ENCODE results near the gene SPATA9.
A peak's percentile ranks its signal among the peaks of the same experiment; 100 is the strongest.
"Not testable (repeated sequence)": the region's sequence is repeated elsewhere in the genome, so short reads cannot be mapped to it uniquely, and the experiment has no call there.

The SPATA9 gene

DNA sequence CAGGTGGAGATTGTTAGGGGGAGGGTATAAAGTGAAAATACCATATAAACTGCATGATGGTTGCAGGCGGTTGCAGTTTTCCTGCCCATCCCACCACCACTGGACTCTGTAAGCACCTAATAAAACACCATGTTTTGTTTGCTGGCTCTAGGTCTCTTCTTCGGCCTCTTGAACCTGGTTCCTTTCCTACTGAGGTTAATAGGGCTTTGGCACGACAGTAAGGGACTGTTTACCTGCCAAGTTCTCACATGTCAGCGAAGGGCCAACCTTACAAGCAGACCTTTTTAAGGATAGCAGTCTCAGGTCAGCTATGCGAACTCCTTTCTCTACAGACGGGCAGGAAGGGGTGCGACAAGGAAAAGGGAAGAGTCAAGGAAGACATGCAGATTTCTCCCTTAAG, 39.6 kb downstream of the SPATA9 start:
- DNase-seq, result no peak

DNA sequence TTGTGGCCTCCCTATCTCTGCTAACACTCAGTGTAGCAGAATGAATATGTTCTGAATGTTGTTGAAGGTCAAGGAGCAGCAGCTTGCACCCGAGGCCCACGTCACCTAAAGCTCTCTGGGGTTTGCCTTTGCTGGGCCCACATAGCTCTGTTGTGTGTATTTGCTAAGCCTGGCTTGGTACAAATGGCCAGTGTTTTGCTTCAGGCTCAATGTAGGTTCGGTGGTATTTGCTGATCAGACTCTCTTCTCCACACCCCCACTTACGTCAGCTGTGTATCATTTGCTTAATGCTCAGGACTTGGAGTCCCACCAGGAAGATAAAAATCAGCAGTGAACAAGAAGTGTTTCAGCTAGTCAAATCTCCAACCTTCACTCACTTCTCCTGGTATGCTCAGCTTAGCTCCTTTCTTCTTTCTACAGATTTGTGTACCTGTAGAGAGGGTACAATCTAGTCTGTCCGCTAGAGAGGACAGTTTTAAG, 41.0 kb downstream of the SPATA9 start:
- DNase-seq, result no peak

DNA sequence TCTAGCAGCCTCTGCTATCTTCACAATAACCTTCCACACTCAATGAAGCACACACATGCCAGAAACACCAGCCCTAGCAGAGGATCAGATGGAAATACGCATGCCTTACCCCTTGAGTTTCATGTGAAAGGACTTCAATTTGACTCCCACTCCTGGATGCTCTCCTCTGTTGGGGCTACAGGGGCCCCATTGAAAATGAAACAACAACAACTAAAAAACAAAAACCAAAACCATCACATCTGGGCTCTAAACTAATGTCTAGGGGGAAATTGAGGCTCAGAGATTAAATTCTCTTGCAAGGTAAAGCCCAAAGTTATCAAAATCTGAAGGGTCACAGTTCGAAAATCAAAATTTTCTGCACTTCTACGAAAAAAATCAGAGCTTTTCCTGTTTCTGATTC, 44.2 kb downstream of the SPATA9 start:
- no peak for DNase-seq

DNA sequence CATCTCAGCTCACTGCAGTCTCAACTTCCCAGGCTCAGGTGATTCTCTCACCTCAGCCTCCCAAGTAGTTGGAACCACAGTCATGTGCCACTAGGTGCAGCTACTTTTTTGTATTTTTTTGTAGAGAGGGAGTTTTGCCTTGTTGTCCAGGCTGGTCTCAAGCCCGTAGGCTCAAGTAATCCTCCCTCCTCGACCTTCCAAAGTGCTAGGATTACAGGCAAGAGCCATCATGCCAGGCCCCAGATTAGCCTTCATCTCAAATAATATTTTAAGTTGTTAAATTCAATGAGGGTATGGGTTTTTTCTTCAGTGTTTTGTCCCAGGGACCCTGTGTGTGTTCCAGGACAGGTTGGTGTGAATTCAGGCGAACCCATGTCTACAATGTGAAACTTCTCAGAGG, 48.7 kb downstream of the SPATA9 start:
- DNase-seq, result no peak

DNA sequence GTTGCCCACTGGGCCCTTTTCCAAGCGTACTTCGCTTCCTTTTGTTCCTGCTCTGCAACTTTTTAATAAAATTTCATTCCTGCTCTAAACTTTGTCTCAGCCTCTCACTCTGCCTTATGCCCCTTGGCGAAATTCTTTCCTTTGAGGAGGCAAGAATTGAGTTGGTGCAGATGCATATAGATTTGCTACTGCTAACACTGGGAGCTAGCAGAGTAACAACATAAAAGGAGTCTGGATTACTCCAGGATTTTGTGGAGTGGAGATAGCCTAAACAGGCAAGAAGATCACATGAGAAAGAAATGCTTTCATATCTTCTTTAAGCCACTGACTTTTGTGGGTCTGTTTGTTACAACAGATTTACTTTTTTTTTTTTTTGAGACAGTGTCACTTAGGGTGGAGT, 49.1 kb downstream of the SPATA9 start:
- no peak for DNase-seq

DNA sequence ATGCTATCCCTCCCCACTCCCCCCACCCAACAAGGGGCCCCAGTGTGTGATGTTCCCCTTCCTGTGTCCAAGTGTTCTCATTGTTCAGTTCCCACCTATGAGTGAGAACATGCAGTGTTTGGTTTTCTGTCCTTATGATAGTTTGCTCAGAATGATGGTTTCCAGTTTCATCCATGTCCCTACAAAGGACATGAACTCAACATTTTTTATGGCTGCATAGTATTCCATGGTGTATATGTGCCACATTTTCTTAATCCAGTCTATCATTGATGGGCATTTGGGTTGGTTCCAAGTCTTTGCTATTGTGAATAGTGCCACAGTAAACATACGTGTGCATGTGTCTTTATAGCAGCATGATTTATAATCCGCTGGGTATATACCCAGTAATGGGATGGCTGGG, 49.8 kb downstream of the SPATA9 start:
- not testable (repeated sequence) for DNase-seq

DNA sequence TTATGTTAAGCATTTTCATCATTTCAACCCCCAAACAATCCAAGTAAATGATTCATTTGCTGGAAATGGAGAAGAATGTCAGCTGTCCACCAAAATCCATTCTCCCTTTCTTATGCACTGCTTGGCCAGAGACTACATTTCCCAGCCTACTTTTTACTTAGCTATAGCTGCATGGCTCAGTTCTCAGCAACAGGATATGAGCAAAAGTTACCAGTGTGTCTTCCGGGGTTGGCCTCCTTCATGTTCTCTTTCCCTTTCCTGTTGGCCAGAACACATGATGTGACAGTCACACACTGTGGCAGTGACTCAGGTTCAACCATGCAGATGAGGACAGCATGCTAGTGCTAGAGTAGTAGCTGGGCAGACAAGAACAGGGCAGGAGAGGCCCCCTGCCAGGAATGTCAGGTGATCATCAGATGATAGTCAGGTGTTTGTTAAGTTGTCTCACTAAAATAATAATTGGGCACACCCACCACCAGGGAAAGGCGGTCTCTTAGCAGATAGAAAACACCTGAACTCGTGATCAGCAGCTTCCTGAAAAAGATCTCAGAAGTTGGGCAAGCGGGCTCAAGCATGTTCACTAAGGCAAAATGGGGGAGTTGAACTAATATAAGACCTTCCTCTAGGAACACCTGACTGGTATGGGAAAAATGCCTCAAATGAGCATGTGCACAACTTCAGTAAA, 50.7 kb downstream of the SPATA9 start:
- DNase-seq, result peak; percentile 72

DNA sequence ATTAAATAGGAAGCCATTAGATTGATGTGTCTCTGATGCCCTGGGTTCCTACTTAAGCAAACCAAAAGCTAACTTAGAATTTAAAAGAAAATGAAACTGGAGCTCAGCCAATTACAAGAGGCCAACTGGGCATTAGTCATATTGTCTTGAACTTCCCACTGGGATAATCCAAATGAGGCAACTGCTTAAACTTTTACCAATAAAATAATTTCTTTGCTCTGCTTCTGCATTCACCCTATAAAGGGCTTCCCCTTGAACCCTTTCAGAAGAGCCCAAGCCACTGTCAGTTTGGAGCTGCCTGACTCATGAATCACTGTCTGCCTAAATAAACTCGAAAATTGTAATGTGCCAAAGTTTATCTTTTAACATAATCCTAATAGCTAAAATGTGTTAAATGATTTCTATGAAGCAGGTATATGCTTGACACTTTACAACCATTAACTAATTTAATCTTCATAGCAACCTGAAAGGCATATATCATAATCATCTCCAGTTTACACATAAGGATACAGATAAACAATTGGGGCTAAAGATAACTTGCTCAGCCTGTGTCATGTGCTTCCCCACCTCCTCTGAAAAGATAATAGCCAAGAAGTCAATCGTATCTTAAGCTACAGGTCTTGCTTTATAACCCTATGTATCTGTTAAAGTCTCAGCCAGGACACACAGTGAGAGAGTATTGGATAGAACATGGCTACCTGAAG, 51.4 kb downstream of the SPATA9 start:
- no peak for DNase-seq

DNA sequence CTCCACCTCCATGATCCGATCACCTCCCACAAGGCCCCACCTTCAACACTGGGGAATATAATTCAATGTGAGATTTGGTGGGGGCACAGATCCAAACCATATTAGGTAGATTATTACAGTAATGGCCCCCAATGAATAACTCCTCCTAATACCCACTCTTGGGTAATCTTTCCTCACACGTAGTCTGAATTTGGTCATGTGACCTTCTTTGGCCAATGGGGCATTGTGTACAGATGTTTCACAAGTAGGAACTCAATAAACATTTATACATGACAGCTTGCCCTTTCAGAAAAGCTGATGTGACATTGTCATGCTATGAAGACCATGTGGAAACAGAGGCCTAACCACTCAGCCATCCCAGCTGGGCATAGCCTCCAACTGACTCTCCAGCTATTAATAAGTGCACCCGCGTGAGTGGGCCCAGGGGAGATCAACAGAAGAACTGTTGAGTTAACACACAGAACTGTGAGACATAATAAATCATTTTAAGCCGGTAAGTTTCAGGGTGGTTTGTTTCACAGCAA, 52.3 kb downstream of the SPATA9 start:
- no peak for DNase-seq

DNA sequence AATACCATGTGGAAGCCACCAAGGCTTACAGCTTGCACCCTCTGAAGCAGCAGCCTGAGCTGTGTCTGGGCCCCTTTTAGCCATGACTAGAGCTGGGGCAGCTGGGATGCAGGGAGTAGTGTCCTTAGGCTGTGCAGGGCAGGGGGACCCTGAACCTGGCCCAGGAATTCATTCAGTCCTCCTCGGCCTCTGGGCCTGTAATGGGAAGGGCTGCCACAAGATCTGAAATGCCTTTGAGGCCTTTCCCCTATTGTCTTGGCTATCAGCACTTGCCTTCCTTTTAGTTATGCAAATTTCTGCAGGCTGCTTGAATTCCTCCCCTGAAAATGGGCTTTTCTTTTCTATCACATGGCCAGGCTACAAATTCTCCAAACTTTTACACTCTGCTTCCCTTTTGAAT, 53.9 kb downstream of the SPATA9 start:
- DNase-seq, result no peak

DNA sequence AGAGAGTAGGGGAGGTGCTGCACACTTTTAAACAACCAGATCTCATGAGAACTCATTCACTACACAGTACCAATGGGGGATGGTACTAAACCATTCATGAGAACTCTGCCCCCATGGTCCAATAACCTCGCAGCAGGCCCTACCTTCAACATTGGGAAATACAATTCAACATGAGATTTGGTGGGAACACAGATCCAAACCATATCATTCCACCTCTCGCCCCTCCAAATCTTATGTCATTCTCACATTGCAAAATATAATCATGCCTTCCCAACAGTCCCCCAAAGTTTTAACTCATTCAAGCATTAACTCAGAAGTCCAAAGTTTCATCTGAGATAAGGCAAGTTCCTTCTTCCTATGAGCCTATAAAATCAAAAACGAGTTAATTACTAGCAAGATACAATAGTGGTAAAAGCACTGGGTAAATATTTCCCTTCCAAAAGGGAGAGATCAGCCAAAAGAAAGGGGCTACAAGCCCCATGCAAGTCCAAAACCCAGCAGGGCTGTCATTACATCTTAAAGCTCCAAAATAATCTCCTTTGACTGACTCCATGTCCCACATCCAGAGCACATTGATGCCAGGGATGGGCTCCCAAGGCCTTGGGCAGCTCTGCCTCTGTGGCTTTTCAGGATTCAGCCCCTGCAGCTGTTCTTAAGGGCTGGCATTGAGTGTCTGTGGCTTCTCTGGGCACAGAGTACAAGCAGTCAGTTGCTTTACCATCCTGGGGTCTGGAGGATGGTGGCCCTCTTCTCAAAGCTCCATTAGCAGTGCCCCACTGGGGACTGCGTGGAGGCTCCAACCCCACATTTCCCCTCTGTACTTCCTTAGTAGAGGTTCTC, 54.6 kb downstream of the SPATA9 start:
- DNase-seq, result no peak

DNA sequence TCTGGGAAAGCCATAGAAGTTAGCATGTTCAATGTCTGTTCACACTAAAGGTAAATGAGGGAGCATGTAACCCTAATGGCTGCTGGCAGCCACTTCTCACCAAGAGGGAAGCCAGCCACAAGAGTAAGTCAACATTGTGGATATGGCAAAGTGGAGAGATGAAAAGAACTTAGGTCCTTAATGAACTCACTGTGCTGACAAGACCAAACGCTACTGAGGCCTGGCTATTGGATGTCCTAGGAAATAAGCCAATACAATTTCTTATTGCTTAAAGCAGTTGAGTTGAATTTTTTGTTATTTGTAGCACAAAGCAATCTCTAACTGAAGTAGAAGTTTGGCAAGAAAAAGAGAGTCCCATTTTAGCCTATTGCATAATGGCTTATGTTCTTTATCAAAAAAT, 56.1 kb downstream of the SPATA9 start:
- DNase-seq, result no peak

DNA sequence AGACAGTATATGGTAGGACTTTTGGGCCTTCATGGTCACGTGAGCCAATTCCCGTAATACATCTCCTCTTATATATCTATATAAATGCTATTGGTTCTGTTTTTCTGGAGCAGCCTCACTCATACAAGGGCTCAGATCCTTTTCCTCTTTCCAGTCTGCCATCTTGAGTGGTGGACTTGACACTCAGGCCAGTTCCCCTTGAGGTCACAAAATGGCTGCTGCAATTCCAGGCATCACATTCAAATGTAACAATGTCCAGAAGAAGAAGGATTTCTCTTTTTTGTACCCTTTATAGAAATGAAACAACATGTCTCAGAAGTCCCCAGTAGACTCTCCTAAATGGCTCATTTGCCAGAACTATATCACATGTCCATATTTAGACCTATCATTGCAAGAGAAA, 58.4 kb downstream of the SPATA9 start:
- no peak for DNase-seq

DNA sequence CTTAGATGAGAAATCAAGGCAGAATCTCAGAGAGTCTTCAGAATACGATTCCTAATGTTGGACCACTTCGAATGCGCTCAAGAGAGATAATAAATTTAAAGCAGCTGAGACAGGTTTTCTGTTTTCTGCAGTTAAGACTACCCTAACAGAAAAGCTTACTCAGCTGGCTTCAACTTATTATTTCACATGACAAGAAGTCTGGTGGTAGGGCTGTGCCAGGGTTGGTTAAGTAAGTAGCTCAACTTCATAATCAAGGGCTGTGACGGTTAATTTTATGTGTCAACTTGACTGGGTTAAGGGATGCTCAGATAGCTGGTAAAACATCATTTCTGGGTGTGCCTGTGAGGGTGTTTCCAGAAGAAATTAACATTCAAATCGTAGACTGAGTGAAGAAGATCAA, 59.1 kb downstream of the SPATA9 start:
- DNase-seq, result no peak

DNA sequence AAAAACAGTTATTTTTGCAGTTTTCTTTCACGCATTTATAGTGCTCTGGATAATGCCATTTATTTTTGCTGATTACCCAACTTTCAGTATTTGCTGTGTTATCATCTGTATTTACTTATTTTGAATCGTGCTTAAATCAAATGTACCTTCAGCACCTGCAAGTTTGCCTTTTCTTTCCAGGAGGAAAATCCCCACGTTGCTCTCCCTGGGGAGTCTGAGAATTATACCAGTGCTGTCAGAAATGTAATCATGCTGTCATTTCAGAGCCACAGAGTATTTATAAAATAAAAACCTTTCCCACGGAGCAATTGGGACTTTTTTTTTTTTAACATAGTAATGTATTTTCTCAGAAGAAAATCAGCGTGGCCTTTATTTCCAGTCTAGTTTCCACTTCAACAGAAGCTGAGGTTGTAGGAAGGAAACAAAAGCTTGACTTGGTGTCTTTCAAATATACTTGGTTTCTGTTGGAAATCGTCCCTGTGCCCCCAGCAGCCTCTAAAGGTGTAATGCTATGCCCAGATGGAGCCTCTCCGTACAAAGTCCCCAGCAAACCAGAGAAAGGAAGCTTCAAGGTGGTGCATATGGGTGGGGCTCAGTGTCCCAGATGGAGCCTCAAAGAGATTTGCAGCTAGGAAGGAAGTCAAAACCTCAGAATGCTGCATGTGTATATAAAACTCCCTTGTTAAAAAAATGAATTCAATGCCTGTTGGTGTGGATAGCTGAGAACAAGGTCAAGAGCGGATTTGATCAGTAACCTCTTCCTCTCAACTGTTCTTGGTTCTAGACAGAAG, 60.8 kb downstream of the SPATA9 start:
- DNase-seq, result no peak

DNA sequence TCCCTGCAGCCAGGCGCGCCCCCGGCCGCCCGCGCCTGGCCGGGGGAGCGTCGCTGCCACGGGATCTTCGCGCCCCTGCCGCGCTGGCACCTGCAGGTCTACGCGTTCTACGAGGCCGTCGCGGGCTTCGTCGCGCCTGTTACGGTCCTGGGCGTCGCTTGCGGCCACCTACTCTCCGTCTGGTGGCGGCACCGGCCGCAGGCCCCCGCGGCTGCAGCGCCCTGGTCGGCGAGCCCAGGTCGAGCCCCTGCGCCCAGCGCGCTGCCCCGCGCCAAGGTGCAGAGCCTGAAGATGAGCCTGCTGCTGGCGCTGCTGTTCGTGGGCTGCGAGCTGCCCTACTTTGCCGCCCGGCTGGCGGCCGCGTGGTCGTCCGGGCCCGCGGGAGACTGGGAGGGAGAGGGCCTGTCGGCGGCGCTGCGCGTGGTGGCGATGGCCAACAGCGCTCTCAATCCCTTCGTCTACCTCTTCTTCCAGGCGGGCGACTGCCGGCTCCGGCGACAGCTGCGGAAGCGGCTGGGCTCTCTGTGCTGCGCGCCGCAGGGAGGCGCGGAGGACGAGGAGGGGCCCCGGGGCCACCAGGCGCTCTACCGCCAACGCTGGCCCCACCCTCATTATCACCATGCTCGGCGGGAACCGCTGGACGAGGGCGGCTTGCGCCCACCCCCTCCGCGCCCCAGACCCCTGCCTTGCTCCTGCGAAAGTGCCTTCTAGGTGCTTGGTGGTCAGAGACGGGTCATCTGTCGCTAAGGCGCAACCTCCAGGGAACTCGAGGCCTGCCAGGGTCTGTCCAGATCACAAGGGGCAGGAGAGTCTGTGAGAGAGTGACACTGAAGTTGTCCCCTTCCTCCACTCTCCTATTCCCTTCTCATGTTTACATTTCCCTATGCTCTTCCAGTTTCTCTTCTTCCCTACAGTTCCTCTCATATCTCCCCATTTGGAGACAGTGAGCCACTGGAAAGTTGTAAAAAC, 61.6 kb downstream of the SPATA9 start:
- DNase-seq, result peak; percentile 49

DNA sequence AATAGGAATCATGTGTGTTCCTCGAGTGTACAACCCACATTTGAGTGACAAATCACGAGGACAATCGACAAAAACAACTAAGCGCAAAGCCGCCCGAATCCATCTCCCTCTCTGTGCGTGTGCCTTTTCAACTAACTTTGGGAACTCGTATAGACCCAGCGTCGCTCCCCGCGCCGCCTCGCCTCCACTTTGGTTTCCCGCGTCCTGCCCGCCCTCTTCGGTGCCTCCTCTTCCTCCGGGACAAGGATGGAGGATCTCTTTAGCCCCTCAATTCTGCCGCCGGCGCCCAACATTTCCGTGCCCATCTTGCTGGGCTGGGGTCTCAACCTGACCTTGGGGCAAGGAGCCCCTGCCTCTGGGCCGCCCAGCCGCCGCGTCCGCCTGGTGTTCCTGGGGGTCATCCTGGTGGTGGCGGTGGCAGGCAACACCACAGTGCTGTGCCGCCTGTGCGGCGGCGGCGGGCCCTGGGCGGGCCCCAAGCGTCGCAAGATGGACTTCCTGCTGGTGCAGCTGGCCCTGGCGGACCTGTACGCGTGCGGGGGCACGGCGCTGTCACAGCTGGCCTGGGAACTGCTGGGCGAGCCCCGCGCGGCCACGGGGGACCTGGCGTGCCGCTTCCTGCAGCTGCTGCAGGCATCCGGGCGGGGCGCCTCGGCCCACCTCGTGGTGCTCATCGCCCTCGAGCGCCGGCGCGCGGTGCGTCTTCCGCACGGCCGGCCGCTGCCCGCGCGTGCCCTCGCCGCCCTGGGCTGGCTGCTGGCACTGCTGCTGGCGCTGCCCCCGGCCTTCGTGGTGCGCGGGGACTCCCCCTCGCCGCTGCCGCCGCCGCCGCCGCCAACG, 62.5 kb downstream of the SPATA9 start, which contains the start of gene GPR150:
Gene GPR150, plus strand, starts transcription at position 58 of the 840 bp plus-strand sequence. Its CDS starts 189 bp downstream, at position 247.
- DNase-seq, result peak; percentile 60

DNA sequence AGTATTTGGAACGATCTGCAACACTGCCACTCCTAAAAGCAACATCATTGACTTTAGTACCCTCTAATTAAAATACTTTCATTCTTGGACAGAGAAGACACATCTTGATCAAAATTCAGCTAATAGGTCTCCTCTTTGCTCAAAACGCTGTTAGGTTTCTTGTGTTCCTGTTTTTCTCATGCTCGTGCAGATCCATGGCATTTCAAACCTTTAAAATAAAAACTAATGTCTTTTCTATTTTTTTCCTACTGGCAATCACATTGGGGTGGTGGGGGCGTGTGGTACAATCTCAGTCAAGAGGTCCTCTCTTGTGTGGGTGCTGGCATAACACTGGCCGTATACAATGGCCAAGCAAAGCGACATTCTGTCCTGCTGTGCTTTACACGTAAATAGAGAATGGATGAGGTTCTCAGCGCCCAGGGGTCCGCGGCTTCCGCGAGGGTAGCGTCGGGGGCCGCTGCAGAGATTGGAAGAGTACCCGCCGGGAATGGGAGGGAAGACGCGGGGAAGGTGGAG, 63.2 kb downstream of the SPATA9 start:
- no peak for DNase-seq

DNA sequence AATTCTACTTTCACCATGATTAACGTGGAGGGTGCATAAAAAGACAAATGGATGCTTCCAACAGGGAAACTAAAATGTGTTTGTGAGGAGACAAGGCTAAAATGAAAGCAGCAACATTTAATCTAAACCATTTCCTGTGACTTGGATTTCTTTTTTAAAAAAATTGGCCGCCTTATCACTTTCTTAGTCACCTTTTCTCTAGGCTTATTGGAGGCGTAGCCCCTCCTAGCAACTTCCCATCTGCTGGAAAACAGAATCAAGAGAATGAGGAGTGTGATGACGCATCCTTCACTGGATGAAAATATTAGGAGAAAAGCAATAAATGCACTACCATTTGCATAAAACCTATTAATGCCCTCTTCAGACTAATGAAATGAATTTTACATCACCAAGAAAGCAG, 63.7 kb downstream of the SPATA9 start:
- DNase-seq, result no peak

DNA sequence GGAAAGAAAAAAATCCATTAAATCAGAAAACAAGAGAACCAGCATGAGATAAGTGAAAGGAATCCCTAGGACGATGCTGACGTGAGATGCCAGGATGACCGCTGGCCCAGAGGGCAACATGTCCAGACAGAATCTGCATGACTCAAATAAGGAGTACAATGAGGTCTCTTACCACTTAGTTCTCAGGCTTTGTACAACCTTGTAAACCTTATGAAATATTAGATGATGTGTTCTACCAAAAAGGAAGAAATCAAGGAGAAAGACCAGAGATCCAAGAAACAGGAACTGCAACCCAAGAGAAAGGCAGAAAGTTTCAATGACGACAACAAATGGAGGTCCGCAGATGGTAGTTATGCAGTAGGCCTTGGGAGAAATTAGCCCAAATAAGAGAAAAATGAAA, 65.7 kb downstream of the SPATA9 start:
- no peak for DNase-seq
